ENCODE data around the gene NAPSA.

NAPSA gene

DNA sequence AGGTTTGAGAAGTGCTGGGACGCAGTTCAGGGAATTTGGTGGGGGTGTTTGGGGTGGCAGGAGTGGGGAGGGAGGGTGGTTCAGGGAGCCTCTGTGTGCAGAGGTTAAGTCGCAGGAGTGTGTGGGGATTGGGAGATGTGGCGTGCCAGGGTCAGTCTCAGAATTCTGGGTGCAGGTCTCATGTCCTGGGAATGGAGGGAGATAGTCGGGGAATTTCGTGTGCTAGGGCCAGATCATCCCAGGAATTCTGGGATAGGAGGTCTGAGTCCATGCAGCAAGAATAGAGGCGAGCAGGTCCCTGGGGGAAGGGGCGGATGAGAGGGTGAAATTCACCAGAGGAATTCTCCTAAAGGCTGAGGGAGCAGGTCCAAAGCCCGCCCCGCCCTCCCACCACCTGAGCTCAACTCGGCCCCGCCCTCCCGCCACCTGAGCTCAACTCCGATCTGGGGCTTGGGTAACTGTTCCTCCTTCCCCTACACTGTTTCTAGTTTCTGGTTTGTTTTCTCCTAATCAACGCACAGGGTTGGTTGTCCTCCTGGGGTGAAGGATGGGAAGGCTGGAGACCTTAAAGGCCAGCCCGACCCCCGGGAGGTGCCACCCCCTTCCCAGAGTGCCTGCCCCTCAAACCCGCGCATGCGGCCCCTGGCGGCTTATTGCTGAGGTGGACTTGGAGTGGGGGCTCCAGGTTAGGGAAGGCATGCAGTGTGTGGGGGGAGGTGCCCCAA is 51.5 kb downstream of the NAPSA start:
- peak; percentile 44 for DNase-seq

DNA sequence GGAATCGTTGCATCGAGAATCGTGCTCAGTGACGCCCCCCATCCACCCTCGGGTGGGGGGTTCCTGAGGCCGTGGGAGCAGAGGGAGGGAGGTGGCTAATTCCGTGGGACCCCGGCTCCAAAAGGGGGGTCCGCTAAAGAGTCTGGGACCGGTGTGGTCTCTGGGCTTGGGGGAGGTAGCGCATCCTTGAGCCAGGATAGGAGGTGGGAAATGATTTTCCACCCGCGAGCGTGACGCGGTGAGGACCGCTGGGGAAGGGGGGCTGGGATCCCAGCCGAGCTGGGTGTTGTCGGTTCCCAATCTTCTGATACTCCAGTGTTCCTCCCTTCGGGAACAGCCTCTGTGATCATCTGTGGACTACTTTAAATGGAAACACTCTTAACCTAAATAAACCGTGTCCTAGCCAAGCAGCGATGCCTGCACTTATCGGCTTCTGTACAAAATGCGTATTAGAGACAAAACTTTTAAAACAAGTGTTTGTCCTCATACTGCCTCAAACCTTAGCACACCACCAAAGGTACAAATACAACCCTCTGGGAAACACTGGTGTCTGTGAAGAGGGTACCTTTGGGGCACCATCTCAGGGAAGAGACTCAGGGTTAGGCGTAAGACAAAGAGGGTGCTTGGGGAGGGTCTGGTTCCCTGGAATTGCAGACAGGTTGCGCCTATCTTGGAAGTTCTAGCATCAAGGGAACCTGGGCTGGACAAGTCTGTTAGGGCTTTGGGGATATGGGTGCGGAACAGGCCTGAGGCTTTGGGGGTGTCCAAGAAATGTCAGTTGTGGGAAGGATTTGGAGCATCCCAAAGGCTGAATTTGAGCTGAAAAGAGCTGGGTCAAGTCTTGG is 52.2 kb downstream of the NAPSA start:
- peak; percentile 24 for DNase-seq

DNA sequence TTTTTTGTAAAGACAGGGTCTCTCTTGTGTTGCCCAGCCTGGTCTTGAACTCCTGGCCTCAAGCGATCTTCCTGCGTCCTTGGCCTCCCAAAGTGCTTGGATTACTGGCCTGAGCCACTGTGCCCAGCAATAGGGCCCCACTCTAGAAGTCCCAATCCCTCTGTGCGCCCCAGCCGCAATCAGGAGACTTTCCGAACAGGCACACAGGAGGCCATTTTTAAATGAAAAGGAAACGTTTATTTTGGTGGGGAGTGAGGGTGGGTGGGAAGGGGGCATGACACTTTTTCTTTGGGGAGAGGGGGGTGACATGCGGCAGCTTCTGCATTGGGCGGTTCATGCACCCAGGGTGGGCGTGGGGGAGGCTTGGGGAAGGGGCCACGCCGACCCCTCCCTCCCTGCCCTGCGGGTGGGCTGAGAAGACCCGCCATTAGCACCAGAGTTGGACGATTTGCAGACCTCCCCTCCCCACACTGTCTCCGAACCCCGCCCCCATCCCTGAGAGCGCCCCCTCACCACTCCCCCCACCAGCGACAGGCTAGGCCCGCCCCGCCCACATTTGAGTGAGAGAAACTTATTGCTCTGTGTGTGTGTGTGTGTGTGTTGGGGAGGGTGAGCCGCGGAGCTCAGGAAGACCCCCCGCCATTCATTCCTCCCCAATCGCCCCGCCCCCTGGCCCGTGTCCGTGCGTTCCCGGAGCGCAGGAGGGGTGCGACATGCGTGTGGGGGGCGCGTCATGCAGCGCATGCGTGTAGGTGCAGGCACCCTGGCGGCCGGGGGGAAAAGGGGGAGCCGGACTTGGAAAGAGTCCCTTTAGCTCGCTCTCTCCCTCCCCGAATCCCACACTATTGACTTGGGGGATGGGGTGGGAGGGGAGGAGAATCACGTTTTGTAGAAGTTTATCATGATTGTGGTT is 53.5 kb downstream of the NAPSA start:
- DNase-seq = peak; percentile 73

DNA sequence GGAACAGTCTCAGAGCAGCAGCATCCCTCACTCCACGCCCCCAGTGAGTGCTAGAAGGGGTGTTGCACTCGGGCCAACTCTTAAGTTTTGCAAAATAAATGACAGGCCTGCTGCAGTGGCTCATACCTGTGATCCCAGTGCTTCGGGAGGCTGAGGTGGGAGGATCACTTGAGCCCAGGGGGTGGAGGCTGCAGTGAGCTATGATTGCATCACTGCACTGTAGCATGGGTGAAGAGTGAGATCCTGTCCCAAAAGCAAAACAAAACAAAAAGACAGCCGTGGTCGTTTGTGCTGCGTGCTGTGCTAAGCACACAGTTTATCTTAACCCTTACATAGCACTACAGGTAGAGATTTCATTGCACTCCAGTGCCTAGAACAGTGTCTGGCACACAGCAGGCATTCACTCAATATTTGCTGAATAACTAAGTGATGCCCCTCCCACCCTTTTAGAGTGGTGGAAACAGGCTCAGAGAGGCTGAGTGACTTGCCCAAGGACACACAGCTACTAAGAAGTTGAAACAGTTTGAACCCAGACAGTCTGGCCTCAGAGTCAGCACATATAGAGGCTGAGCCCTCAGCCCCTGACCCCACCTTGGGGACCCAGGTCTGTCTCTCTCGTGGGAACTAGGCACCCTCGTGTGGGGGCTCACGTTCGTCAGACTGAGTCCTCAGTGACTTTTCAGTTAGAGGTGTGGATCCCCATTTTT is 54.5 kb downstream of the NAPSA start:
- DNase-seq = no peak

DNA sequence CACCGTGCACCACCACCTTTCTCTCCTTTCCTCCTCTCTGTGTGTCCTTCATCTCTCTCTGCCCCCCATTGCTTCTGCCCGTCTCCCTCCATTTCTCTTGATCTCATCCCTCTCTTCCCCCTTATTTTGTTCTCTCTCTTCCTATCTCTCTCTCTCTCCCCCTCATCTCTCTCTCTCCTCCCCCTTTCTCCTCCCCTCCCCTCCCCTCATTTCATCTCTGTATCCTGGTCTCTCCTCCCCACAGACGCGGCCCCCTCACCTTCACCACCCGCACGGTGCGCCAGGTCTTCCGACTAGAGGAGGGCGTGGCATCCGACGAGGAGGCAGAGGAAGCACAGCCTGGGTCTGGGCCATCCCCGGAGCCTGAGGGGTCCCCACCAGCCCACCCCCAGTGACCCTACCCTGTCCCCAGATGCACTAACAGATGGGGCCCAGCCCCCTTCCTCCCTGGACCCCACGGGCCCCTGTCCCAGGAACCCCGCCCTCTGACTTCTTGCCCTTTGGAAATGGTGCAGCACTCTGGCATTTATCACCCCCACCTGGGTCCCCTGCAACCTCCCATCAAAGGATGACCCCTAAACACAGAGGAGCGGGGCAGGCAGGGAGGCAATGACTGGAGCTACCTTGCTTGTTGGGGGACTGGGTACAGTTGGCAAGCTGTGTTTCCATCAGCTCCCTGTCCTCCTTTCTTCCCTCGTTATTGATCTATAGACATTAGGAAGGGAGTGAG is 55.9 kb downstream of the NAPSA start:
- no peak for DNase-seq

- DNase-seq = no peak
Measured at GRCh38 chr19:50308991-50309390, 56.4 kb downstream of the NAPSA start.

Data from eye (tissue), 1 donor.